HG03045 (cell line): ENCODE measurements around the gene TTLL5.

Experiments
- ATAC-seq: cut with Tn5 transposase; IDR thresholded peaks from one replicate; pipeline ENCODE4 v1.9.1; 2021; ENCODE audit warnings: mild to moderate bottlenecking, moderate library complexity; ENCODE audit not compliant: unreplicated experiment

Gene TTLL5

DNA sequence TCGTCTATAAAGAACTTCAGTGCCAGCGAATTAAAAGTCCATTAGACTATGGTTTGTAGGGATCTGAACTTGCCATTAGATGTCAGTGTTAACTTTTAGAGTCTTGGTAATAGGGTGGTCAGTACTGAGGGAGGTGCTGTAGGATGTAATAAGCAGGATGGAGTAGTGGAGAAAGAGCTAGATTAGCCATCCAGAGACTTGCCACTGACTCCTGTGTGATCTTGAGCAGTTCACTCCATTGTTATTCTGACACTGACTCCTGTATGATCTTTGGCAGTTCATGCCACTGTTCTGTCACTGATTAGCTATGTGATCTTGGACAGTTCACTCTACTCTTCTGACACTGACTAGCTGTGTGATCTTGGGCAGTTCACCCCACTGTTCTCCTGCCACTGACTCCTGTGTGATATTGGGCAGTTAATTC, 133.6 kb downstream of the TTLL5 start:
- ATAC-seq, result no peak

DNA sequence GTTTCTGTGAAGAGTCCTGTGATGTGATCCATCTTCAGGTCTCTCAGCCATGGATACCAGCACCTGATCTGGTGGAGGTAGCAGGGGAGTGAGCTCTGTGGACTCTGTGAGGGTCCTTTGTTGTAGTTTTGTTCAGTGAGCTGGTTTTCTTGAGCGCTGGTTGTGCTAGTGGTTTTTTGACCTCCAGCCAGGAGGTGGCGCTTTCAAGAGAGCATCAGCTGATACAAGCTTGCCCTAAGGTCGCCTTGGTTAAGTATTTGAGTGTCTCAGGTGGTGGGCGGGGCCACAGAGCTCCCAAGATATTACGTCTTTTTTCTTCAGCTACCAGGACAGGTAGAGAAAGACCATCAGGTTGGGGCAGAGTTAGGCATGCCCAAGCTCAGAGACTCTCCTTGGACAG, 139.7 kb downstream of the TTLL5 start:
- ATAC-seq, result no peak

GRCh38 chr14:75802486-75802885, 141.4 kb downstream of the TTLL5 start:
- no peak for ATAC-seq

DNA sequence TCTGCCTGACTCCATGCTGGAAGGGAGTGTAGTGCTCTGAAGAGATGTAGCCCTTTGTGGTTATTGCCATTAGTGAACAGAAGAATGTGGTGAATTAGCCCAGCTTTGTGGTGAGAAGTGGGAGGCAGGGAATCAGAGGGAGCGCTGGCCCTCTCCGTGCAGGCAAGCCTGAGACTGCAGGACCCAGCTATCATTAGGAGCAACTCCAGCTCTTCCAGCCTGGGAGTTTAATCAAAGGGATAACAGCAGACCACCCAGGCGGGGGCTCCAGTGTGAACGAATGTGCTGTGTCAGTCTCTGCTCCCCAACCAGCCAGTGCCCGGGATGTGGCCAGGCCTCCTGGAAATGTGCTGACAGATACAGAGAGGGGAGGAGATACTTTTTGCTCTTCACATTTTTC, 142.7 kb downstream of the TTLL5 start:
- no peak for ATAC-seq

DNA sequence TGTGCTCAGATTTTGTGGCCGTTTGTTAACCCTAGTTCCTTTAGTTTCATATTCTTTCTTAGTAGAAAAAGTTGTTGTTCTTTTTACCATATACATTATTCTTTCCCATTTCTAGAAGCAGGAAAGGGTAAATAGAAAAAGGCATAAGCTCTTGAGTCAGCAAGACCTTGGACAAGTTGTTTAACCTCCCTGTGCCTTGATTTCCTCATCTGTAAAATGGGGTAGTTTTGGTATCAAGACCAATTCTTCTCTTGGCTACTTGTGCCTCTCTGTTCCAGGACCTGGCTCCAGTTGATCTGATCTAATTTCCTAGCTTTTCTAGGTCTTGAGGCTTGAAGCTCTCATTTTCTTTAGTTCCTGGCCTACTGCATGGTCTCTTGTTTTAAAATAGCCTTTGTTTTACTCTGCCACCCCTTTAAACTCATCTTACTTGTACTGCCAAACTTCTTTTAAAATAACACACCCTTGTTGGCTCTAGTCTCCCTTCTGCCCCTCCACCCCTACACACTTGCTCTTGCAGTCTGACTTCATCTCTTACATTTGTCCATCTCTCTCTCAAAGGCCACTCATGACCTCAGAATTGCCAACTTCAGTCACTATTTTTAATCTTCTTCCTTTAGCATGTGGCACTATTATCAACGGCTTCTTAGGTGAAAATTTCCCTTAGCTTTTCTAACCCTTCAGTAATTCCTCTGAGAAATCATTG, 143.7 kb downstream of the TTLL5 start:
- ATAC-seq, result no peak

DNA sequence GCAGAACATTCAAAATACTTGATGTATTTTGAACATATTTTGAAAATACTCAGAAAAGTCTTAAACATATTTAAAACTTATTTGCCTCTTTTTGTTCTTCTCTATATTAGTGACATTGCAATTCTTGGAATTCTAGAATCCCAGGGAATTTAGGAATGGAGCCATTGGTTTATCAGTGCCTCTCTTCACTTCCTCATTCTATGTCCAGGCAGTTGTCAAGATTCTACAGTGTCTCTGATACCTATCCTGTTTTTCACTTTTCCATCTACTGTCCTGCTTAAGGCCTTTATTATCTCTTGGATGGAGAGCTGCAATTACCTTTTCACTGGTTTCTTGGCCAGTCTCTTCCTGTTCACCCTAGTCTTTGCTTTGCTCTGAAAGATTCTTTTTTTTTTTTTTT, 144.6 kb downstream of the TTLL5 start:
- ATAC-seq, result no peak

GRCh38 chr14:75806352-75806832, 145.3 kb downstream of the TTLL5 start:
- ATAC-seq, result no peak

DNA sequence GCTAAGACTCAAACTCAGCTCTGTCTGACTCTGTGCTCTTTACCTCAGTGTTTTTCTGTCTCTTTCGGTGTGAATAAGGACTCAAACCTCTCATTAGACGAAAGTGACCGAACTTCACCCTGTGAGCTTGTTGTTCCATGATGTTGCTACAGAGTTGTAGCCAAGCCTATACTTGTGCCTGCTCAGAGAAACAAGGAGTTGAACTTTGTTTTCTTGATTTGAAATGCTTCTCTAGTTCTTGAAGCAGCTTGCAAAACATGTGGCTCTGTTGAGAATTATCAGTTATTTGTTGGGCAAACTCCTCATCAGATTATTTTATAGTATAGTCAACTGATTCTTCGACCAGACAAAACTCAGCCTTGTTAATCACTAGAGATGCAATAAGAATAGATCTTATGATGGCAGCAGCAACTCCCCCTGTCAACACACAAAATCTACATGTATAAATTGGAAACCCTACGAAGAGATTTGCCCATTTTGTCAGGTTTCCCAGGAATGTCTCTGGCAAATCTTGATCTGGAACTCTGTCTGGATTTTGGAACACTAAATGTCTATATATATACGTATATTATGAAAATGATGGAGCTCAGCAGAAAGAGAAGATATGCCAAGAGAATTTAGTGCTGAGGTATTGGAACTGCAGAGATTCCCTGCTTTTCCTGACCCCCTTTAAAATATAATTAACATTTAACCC, 146.8 kb downstream of the TTLL5 start:
- no peak for ATAC-seq

- no peak for ATAC-seq
Observed at GRCh38 chr14:75811136-75811829, 150.2 kb downstream of the TTLL5 start.

DNA sequence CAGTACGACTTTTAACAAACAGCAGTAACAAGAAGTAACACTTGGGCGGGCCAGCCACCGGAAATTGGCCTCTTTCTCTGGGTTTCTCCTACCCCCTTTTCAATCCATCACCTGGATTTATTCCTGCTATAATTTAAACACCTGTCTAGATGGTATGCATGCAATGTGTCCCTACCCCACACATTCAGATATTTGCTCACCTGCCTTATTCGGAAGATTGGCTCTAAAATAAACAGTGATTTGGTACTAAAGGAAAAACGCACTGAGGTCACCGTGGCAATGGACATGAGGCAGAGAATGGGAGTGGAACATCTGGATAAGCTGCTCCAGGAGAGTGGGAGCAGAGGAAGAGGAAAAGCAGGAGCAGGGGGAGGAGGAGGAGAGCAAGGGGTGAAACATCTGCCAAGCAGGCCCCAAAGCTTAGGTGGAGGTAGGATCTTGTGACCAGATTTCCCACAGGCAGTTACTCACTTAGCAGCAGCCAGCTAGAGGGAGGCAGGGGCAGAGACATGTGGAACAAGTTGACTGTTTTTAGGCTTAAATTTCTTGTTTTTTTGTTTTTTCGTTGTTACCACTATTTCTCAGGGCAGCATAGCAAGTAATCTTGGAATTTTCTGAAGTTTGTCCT, 150.9 kb downstream of the TTLL5 start:
- no peak for ATAC-seq

DNA sequence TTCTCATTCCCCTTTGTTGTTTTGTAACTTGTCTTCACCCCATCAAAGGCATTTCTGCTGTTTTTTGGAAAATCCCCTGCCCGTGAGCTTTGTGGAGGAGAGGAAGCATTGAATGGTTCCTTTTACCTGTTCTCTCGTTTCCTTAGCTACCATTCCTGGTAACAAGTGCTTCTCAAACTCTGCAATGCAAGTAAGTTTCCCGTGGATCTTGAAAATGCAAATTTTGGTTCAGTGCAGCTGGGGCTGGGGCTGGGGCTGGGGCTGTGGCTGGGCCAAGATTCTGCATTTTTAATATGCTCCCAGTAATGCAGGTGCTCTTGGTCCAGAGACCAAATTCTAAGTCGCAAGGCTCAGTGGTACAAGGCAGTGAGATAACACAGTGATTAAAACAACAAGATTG, 151.6 kb downstream of the TTLL5 start:
- ATAC-seq, result no peak

DNA sequence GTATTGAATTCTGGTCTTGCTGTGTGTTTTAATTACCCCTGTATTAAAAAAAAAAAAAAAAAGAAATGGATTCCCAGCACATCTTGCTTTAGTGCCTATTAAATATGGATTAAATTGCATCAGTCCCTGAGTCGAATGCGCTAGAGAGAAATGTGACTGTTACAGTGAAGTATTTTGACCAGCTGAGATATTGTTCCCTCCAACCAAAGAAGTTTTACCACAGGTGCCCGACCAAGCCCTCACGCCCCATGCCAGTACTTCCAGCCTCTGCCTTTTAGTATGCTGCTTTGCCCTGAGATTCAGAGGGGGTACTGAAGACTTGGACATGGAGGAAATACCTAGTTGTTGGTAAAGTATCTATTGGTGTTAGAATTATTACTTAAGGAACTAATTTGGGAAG, 159.7 kb downstream of the TTLL5 start:
- ATAC-seq, result no peak

- ATAC-seq, result no peak
Observed at GRCh38 chr14:75821831-75822521, 160.9 kb downstream of the TTLL5 start.

DNA sequence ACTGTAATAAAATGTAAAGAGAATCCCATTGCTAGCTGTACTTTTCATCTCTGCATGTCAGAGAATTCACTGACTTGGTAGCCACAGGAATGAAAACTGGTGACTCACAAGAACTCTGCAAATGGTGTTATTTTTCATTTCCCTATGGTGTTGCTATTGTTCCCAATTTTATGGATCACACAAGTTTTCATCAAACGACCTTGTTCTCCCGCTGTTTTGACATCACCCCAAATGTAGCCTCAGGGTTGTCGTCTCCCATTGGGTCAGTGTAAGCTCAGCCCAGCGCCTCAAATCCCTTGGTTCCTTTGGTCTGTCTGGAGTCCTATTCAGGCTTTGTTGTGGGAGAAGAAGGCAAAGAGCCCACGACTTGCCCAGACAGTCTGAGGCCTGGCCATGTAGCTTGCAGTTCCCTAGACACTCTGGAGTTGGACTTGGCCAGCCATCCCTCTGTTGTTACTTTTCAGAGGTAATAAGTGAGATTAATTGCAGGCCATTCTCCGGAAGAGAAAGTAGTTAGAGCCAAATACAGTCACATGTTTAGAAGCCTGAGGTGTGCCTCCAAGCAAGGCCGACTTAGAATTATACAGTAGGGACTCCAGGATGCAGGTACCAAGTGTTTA, 161.6 kb downstream of the TTLL5 start:
- no peak for ATAC-seq

- ATAC-seq, result no peak
Observed at GRCh38 chr14:75823334-75823733, 162.3 kb downstream of the TTLL5 start.

GRCh38 chr14:75824318-75824717, 163.3 kb downstream of the TTLL5 start:
- no peak for ATAC-seq

GRCh38 chr14:75825147-75825592, 164.1 kb downstream of the TTLL5 start:
- ATAC-seq, result no peak

GRCh38 chr14:75826599-75826998, 165.6 kb downstream of the TTLL5 start:
- no peak for ATAC-seq

DNA sequence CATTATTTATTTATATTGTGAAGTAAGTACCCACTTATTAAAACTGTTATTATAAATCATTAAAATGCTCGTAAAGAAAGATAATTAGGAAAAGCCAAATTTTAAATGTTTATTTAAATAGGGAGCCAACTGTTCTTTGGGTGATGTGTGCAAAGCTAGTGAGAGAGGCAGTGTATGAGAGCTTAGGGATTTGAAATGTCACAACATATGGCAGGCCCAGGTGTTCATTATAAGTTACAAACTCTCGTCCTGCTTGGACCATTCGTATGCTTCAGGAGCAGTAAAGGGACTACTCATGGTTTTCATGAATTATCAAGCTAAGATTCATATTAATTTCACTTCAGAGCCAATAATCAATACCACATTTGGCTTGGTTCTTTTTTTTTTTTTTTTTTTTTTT, 166.3 kb downstream of the TTLL5 start:
- ATAC-seq, result no peak

DNA sequence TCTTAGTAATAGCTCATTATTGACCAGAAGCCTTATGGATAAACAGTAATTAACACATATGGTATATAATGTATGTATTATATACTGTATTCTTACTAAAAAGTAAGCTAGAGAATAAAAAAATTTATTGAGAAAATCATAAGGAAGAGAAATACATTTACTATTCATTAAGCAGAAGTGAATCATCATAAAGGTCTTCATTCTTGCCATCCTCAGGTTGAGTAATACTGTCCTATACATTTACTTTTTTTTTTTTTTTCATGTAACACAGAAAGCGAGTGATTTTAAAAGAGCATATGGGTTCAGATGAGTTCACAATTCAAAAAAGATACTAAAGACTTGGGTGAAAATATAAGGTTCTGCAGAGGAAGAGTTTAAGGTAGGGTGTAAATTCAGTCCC, 168.3 kb downstream of the TTLL5 start:
- ATAC-seq, result no peak
